HG02981 (cell line): ENCODE measurements around the gene DISC1.

Experiments used
- ATAC-seq: cut with Tn5 transposase; IDR thresholded peaks from one replicate; pipeline ENCODE4 v1.9.1; 2021; ENCODE audit warnings: mild to moderate bottlenecking, moderate library complexity; ENCODE audit not compliant: unreplicated experiment

Gene DISC1

DNA sequence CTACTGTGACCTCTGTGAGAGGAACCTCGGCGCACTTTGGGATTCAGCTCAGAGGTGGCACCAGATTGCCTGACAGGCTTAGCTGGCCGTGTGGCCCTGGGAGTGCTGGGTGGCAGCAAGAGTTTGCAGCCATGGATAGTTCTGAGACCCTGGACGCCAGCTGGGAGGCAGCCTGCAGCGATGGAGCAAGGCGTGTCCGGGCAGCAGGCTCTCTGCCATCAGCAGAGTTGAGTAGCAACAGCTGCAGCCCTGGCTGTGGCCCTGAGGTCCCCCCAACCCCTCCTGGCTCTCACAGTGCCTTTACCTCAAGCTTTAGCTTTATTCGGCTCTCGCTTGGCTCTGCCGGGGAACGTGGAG, 67.5 kb downstream of the DISC1 start:
- no peak for ATAC-seq

DNA sequence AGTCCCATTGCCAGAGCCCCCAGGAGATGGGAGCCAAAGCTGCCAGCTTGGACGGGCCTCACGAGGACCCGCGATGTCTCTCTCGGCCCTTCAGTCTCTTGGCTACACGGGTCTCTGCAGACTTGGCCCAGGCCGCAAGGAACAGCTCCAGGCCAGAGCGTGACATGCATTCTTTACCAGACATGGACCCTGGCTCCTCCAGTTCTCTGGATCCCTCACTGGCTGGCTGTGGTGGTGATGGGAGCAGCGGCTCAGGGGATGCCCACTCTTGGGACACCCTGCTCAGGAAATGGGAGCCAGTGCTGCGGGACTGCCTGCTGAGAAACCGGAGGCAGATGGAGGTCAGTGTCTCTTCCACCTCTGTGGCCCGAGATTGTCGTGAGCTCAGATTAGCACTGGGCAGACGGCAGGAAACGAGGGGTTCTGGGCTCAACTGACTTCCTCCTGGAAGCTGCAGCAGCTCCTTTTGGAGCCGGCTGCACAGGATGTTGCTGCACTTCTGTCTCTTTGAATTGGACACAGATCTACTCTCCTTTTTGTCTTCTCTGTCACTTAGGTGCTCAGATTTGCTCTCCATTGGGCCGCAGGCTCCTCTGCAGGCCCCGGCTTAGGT, 68.0 kb downstream of the DISC1 start:
- ATAC-seq: no peak

DNA sequence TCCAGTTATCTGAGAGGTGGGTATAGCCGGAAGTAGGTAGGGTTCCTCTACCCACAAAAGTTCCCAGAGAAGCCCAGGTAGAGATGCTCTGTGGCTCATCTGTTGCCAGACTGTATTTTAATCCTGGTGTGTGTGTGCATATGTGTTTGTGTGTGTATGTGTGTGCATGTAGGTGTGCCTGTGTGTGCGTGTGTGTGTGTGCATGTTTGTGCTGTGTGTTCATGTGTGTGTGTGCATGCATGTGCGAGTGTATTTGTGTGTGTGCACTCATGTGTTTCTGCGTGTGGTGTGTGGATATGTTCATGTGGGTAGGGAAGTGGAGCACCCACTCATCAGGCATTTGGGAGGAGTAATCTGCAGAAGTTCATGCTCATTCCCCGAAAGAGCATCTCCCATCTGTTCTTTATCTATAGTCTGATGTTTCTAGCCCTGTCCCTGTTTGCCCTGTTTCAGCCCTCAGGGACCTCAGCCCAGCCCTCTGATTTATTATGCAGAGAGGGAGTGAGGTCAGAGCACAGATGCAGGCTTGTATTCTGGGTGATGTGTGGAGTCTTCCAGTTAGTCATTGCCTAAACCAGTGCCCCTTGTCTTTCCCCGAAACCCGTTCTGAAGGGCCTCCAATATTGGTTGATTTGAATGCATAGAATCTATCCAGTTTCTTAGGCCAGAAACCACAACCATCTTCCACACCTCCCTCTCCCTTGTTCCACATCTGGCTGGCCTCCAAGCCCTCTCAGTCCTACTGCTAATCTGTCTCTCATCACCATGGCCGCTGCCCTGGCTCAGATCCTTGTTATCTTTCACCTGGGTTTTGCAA, 69.1 kb downstream of the DISC1 start:
- no peak for ATAC-seq

DNA sequence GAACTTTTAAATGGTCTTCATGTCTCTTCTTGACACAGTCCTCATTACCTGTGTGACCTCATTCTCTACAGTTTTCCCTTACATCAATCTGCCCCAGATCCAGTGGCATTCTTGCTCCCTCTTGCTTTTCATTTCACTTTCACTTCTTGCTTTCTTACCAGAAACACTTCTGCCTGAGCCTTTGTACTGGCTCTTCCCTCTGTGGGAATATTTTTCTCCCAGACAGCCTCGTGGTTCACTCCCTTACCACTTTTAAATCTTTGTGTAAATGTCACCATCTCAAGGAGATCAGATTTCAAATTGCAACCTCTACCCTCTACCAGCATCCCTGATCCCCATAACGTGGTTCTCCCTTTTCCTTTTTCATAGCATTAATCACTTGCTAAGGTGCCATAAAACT, 73.2 kb downstream of the DISC1 start:
- ATAC-seq: no peak

DNA sequence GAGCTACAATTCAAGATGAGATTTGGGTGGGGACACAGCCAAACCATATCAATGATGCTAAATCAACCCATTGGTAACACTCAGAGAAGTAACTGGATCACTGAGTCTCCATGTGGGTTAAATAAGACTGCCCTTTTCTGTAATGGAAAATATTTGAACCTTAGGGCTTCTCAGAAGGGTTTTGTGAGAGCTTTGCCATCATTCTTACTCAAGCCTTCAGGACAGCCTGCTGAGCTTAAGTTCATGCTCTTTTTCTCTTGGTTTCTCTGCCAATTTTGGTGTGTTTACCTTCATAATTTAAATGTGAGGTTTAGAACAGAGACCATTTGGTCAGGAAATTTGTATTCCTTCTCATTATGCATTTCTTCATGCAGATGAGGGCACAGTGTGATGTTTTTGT, 74.7 kb downstream of the DISC1 start:
- ATAC-seq: no peak

DNA sequence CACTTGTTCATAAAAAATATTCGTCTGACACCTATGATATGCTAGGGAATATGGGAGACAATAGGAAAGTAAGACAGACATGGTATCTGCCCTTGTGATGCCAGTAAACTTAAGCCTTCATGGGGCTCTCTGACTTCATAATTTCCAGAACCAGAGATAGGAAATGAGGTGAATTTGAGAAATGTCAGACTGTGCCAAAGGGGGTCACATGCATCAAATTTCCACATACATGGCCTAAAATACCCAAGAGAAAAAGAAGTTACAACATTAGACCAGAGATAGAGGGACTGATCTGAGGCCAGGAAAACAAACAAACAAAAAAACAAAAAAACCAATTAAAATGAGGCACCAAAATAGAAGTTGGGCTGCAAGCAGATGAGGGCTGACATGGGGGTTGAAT, 75.7 kb downstream of the DISC1 start:
- ATAC-seq: no peak

DNA sequence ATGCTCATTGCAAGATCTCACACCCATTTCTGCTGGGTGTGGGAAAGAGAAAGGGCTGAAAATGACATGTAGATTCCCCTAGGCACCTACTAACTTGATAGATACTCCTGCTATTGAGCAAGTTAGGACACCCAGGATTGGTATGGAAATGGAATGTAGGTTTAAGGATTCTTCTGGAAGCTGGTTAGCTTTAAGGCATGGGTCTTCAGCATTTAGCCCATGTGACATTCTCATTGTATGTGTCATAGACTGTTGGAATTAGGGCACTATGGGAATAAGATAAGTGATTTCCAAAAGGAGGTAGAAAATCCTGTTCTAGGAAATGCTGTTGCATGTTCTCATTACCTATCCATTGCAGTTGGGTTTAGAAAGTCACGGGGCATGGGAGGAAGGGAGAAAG, 76.2 kb downstream of the DISC1 start:
- ATAC-seq: no peak

DNA sequence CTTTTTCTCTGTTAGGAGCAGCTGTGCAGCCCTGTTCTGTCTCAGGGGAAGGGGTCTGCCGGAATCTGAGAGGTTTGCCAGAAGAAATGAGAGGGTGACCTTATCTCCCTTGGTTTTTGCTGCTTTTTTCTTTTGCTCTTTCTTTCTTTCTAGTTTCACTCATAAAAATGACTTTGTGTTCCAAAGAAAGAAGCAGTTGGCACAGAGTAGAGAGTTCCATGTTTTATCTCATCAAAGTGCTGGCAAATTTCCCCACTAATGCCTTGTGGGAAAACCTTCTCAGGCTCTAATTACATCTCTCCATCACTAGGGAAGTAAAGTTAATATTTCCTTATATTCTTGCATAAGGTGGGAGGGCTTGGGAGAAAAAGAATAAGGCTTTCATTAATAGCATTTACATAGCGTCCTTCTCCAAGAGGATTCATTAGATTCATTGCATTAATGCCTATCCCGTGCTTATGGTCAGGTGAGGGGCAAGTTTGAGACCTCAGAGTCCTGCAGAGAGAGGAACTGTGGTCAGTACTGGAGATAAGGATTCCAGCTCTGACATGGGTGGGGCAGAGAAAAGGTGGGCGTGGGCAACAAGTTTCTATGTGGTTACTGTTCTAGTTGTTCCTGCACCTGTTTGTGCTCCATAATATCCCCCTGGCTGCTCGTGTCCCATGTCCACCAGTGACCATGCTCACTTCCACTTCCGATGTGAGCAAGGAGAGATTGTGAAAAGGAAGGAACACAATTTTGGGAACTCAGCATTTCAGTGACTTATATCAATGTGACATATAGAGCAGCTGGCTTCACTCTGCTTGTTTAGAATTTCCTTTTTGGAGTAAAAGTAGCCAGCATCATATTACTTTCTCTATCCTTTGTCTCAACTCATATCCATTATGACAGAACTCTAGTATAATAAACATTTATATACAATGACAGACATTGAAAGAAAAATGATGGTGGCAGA, 79.5 kb downstream of the DISC1 start:
- no peak for ATAC-seq

DNA sequence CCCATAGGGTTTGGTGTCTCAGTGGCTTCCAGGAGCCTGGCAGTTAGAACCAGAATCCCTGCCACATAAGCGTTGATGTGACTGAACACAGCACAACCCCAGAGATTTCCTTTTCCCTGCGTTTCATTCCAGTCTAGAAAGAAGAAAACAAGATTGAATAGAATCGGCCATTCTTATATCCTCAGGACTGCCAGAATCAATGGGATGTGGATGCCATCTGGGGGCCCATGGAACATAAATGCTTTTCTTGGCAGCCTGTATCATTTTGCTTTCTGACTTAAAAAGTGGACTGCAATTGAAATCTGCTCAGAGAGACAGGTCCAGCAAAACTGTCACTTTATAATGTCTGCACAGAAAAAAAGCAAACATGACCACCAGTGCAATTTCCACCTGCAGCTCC, 80.3 kb downstream of the DISC1 start:
- ATAC-seq: no peak

DNA sequence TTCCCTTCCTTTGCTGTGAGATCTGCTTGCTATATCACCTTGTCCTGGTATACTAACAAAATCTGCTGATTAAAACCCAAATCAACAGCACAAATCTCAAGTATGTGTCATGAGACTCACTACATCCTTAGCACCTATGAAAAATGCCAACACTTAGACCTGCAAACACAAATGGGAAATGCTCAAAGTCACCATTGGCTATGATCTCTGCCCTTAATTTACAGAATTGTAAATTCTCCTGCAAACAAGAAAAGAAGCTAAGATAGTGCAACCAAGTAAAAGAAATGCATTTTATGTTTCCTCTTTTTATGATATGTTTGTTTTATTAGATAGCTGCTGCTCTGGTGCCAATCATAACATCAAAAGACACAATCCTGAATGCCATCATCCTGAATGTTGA, 80.8 kb downstream of the DISC1 start:
- ATAC-seq: no peak

DNA sequence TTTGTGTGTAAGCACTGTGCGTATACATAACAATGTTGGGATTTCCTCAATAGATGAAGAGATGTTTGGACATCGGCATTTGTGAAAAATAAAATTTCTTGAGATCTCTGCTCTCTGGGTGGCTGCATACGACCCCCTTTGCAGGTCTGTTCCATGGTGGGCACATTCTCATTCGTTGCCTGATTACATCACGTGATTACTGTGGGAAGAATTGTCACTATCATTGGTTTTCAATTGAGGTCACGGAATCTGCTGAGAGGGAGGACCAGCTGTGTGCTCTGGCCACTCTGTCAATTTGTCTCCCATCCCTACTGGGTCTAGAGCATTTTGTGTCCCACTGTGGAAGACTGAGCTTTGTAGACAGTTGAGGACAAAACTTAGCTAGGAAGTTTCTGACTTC, 81.8 kb downstream of the DISC1 start:
- ATAC-seq: no peak

DNA sequence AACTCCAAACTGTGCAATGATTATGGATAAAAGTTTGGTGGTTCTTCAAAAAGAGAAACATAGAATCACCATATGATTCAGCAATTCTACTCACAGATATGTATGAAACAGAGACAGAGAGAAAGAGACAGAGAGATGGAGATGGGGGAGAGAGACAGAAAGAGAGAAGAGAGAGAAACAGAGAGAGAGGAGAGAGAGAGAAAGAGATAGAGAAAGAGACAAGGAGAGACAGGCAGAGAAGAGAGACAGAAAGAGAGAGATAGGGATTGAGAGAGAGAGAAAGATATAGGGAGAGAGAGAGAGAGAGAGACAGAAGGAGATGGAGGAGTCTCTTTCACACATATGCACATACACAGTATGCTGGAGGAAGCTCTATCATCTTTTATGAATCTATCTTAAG, 87.8 kb downstream of the DISC1 start:
- ATAC-seq: no peak

DNA sequence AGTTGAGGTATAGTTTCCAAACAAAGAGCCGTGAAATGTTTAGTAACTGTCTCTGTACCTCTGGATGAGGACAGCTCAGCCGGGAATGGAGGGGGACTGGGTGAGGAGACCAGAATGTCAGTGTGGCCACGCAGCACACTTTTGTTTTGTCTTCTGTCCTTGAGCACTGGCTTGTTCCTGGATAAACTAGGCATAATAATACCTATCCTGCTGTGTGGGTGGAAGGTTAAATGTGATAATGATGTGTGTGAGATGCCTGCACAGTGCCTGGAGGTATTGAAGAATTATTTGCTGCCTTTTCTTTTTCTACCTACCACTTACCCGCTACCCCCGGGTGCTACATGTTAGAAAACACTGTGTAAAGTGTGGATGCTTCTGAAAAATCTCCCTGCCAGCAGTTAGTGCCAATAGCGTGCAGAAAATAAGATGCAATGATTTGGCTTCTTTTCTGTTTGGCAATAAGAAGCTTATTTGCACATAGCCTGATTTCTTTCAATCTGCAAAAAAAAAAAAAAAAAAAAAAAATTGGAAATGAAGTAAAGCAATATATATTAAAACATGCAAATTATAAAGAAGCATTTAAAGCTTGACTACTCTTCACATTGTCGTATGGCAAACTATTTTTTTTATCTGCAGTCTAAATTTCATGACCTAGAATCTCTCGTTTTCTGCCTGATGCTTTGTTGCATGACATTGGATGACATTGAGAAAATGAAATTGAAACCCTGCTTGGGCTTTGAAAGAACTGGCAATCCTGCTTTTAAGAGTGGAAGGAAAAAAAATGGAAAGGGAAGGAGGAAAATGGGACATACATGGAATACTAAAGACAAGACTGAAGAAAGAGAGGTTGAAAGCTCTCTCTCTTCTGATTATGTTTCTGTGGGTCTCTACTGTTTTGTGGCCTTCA, 89.5 kb downstream of the DISC1 start:
- ATAC-seq: no peak

DNA sequence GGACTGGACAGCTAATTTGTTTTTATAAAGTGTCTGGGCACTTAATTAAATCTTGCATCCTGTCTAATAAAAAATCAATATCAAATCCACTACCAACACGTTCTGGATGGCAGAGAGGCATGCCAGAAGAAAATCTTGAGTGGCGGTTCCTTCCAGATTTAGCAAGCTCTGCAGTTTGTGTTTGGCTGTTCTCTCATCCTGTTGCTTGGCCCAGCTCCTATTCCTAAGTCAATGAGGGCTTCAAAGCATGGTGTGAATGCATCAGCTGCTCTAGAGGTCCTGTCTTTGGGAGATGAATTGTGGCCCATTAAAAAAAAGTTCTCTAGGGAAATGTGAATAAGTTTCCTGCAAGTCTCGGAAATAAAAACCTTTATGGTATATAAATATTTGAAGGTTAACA, 90.3 kb downstream of the DISC1 start:
- ATAC-seq: no peak

DNA sequence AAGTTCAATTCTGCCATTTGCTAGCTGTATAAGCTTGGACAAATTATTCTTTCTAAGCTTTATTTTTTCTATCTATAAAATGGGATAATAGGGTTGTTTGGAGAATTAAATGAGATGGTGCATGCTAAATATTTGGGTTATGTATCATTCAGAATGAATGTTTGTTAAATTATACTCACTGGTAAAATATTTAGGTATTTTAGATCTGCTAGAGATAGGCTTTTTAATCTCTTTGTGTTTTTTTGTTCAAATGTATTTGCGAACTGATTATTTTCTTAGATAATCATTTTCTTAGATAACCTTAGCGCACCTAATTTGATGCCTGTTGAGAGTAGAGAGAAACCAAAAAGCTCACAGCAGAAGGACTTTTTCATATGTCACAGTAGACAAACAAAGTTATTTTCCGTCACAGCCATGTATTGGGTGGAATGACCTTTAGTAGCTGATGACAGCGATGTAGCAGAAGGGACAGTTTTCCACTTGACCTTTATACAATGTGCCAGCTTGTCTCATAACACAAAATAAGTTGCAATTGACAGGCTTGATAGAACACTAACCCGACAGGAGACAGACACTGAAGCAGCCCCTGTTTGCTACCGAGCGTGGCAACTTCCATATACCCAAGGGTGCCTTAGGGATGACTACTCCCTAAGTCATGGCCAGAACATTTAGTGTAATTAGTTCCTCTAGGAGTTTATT, 93.0 kb downstream of the DISC1 start:
- ATAC-seq: no peak

DNA sequence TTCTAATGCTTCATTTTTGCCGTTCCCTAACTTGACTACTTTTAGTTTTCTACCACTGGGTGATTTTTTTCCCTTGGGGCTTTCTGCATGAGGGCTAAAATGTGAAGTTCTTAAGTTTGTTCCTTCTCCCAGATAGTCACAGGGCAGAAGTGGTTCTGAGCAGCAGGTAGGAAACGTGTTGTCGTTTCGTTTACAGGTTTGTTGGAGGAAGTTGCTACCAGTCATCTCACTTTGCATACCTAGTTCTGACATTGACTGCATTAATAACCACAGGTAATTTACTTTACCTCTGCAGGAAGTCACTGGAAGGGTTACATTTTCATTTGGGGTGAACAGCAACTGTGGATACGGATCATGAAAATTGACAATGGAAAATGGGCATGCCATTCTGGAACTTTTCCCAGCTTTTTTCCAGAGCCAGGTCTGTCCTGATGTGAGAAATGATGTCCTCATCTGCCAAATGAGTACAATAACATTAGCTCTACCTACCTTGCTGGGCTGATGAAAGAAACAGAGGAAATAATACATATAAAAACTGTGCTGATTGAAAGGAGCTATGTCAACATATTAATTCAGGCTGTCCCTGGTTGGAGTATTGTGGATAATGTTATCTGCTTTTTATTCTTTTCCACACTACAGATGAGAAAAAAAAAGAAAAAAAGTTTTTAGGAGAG, 94.2 kb downstream of the DISC1 start:
- no peak for ATAC-seq

DNA sequence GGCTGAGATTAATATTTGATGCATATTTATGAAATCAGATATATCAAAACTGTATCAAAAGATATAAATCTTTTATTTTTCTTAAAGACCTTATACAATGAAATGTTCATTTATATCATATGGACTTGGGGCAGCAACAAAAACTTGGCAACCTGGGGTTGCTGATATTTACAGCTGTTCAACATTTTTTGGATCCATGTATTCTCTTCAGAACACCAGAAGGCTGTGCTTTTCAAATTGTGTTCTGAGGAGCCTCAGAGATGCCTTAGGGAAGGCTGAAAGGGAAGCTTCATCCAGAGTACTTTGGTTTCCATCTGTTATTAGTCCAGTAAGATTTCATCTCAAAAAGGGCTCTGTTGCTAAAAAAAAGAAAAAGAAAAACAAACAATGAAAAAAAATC, 94.8 kb downstream of the DISC1 start:
- ATAC-seq: no peak

DNA sequence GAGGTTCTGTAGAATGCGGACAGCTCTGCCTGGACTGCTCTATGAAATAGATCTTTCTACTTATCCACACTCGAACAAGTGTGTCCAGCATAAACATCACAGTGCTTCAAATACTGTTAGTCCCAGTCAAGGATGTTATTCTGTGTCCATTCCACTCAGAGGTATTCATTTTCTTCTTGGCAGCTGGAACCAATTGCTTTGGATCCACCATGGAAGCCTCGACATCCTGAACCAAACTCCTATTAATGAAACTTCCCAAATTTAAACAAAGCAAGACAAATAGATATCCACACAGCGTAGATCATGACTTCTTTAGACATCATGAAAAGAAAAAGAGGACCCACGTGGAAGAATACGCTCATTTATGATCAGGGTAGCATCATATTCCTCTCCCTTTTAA, 95.8 kb downstream of the DISC1 start:
- ATAC-seq: no peak

DNA sequence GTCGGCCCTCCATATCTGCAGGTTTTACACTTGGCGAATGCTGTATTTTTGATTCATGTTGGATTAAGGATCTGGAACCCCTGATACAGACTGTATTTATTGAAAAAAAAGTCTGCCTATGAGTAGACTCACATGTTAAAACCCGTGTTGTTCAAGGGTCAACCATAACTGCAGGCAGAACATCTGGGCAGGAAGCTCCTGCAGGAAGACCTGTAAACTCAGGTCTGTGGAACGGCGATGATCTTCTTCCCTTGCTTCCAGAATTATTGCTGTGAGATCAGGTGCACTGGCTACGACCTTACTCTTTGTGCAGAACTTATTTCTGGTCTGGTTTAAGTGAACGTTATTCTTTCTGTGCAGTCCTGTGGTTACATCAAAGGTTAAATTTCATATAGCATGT, 96.6 kb downstream of the DISC1 start:
- no peak for ATAC-seq

DNA sequence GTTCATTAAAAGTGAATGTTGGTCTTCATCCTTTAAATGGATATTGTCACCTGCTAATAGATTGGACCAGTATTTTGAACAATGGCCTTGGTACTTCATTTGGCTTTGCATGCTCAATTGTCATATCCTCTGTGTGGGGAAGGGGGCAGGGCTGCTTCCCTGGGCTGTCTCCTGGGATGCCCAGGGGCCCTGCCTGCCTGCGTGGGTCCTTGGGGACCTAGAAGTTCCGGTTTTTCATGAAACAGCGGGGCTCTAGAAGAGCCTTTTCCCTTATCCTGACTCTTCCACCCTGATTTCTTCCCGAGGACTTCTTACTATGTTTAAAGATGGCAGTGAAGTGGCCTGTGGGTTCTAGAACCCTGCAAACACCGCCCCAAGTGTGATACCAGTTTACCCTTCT, 97.5 kb downstream of the DISC1 start:
- ATAC-seq: no peak
